GM21786 (cell line): ENCODE data around the gene SPAG17.

Experiments used
- ATAC-seq: cut with Tn5 transposase; IDR thresholded peaks from one replicate; pipeline ENCODE4 v1.9.1; 2021; ENCODE audit not compliant: unreplicated experiment

Gene SPAG17

DNA sequence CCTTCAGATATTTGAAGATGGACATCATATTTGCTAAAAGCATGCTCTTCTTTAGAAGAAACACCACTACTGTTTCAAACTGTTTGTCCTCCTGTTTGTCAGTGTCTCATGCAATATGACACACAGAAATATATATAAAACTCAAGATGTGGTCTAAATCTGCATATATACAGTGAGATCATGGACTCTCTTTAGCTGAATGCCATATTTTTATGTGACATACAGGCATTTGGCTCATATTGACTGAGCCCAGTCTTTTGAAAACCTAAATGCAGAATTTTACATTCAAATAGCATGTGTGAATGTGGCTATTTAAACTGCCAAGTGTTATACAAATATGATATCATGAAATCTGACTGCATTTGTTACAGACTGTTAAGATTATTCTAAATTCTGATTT, 274.0 kb downstream of the SPAG17 start:
- no peak for ATAC-seq

DNA sequence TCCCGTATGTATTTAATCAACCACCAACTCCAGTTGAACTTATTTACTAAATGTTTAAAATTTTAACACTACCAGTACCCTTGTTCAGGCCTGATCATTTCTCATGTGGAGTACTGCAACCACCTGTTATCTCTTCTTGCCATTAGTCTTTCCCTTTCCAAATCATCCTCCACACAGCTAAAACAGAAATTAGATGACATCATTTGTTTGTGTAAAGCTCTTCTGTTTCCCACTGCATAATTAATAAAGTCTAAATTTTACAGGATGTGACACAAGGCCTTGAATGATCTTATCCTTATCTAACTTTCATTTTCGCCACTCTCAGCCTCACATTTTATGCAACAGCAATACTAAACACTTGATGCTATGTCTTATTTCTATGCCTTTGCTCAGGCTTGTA, 280.0 kb downstream of the SPAG17 start:
- no peak for ATAC-seq

DNA sequence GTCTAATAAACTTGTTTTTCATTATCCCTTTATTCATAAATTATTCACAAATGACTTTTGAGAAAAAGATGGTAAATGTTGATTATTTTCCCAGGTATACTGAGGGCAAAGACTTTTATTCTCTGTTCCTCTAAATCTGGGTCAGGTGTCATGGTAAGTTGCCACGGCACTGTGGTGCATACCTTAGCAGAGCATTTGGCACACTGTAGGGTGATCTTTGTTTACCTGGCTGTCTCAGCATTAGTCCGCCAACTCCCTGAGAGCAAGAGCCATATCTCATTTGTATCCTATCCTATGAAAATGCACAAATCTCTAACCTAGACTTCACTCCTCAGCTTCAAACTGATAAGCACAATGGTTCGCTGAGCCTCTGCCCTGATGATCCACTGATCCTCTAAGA, 280.5 kb downstream of the SPAG17 start:
- ATAC-seq, result no peak
